Activated CD4-positive, alpha-beta T cell treated with anti-CD3 and anti-CD28 coated beads for 1 hour (primary cell): ENCODE measurements around the gene CHM.
"Not testable (repeated sequence)": the region's sequence is repeated elsewhere in the genome, so short reads cannot be mapped to it uniquely, and the experiment has no call there.

ENCODE experiments used
- DNase-seq: peaks from one replicate; pipeline ENCODE4 v3.0.0-alpha.2; 2020

The CHM gene, protein sequence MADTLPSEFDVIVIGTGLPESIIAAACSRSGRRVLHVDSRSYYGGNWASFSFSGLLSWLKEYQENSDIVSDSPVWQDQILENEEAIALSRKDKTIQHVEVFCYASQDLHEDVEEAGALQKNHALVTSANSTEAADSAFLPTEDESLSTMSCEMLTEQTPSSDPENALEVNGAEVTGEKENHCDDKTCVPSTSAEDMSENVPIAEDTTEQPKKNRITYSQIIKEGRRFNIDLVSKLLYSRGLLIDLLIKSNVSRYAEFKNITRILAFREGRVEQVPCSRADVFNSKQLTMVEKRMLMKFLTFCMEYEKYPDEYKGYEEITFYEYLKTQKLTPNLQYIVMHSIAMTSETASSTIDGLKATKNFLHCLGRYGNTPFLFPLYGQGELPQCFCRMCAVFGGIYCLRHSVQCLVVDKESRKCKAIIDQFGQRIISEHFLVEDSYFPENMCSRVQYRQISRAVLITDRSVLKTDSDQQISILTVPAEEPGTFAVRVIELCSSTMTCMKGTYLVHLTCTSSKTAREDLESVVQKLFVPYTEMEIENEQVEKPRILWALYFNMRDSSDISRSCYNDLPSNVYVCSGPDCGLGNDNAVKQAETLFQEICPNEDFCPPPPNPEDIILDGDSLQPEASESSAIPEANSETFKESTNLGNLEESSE

DNA sequence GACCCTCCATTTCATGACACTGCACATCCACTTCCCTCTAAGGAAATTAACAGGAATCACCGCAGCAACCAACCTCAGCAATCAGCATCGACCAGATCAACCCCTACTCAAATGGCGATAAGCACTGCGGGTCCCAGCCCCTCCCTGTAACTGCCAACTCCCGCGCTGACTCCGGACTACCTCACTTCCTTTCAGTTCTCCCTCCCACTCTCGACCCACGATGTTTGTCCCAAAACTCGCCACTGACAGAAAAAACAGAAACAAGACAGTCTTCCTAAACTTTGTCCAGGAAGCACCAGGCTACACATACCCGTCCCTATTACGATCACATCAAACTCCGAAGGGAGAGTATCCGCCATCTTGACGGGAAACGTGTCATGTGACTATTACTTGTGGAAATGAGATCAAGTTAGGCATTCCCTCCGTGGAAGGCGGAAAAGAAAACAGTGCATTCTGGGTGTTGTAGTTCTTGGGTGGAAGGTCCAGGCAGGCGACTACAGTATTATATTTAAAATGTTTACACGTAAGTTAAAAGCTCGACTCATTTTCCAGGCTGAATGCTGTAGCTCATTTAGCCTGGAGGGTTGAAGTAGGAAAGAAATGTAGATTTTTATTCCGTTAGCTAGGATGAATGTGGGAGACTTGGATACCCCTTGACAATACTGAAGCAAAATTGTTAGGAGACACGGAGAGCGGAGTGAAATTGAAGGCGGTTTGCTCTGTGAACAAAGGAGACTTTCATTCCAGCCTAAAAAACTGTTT, at the start of gene CHM:
Gene CHM (minus strand): TSS at position 385 of the 762 bp plus-strand sequence. CDS start 26 bp downstream, at position 359.
- peak; percentile 22 for DNase-seq

DNA sequence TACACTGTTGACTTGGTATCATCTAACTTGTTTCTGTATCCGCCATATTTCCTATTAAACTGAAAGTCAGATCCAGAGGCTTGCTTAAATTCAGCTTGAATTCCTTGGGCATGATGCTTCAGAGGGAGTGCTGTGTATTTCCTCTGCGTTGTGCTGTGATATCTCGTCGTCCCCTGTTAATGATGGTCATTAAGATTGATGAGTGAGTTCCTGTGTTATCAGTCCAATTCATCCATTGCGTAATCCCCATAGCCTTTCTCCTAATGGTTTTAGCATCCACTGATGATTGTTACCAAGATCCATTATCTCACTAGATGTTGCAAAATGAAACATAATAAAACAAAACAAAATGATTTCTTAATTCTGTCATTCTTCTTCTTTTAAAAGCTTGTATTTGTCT, 31.3 kb upstream of the CHM start:
- no peak for DNase-seq

DNA sequence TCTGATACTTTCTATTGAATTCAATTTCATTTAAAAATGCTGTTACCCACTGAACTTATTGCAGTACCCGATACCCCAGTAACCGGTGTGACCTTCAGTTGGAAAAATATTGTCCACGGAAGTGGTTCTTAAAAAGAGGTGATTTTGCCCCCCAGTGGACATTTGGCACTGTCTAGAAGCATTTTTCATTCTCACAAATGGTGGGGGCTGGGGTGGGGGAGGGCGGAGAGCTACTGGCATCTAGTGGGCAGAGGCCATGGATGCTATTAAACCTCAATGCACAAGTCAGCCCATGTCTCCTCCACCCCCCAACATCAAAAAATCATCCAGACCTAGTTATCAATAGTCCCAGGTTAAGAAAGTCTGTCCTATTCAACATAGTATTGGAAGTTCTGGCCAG, 19.6 kb upstream of the CHM start:
- no peak for DNase-seq

DNA sequence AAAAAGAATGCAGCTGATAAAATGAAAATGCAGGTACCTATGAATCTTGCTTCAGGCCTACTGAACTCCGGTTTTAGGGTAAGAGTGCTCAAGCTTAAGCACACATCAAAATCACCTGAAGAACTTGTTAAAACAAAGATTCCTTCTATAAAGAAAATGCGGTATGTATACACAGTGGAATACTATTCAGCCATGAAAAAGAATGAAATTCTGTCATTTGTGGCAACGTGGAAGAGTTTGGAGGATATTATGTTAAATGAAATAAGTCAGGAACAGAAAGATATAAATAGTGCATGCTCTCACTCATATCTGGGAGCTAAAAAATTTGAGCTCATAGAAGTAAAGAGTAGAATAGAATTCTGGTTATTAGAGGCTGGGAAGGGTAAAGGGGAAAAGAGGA, 14.0 kb upstream of the CHM start:
- no peak for DNase-seq

DNA sequence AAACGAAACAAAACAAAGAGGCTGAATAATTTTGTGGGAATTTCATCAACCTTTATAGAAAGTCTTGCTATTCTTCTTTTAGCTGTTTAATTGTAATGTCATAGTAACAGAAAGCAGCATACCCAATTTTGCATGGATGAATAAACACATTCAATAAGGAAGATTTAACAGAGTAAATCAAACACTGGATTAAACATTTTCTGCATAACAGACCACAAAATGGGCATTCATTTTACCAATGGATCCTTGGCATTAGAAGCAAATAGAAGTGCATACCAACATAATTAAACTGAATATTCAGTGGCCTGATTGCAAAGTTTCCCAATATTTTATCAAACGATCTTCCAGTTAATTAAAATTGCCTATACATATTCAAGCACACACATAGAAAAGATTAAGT, 4.4 kb upstream of the CHM start:
- no peak for DNase-seq

DNA sequence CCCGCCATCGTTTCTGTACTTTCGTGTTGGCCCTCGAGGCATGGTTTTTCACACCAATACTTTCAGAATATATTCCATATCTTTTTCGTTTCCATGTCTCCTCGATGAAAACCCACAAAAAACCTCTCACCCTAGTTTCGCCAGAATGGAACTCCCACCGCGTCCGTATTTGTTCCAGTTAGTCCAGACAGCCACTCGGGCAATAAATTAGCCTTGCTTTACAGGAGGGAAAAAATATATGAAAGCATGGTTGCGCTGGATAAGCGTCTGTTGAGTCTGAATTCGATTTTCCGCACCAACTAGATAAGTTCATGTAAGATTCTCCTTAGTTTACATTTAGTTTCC, 550 bp upstream of the CHM start:
- DNase-seq: no peak

DNA sequence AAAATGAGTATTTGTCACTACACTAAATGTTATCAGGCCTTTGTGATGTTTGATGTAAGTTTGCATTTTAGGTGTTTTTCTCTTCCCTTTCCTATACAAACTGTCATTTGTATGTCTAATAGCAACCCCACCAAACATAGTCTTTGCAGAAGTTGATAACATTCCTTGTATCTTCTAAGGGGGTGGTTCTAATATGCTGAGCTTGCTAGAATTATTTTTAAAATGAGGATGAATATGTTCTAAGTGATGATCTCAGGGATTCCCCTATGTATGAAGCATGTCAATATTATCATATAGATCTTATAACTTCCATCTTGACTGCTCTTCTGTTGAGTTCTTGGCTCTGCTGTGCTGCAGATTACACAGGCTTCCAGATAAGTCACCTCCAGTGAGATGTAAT, 3.1 kb downstream of the CHM start:
- DNase-seq: no peak

DNA sequence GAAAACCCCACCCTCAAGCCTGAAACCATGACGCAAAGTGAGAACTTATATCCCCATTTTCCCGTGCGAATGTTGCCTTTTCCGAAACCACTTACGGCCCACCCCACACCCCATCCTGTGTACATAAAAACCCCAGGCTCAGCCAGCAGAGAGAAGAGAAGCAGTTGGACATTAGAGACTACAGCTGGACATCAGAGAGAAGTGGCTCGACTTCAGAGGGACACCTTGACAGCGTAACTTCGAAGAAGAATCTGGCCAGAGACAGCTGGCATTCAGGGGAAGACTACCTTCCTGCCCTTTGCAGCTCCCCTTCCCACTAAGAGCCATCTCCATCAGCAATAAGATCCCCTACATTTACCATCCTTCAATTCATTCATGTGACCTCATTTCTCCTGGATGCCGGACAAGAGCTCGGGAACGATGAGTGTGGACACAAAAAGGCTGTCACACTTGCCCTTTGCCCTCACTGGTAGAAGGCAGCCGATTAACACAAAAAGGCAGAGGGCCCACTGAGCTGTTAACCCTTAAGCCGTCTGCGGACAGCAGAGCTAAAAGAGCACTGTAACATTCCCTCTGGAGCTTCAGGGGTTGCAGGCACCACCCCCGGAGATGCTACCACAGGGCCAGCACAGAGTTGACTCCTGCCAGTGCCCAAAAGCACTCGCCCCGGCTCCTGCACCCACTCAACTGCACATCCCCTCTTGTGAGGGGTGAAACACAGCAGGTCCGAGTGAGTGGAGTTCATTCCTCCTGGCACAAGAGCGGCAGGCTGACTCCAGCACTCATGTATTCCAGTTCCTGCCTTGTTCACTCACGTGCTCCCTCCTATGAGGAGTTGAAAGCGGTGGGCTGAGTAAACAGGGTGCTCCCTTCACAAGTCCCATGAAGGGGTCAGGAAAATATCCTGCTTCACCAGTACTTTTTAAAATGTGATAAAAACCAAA, 7.5 kb downstream of the CHM start:
- DNase-seq: no peak

DNA sequence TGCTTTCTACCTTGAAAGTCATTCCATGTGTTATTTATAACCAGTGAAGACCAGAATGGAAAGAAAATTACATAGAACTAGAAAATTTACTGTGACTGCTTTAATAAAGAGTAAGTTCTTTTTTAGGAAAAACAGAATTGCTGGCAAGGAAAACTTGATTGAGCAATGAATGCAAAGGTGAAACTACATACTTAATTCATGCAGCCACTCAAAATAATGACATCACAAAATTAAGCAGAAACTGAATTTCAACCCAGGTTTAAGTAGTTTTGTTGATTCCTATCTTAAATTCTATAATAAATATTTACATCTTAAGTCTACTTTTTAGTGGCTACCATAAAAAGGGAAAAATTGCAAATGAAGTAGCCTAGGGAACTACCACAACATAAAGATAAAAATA, 14.0 kb downstream of the CHM start:
- DNase-seq: no peak

DNA sequence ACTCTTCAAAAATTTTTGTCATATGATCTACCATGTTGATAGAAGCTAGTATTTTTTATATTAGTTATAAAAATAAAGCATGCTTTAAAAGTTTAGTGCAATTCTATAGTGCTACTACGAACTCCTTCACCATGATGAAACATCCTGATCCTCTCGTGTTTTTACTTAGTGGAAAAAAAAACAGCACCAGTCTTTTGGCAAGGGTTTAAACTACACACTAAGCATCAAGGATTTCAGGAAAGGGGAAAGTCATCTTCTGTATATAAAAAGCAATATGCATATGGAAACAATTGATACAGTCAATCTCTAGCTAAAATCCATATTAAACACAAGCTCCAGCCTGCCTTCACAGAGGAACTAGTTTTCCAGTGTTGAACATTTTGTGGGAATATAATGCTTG, 18.7 kb downstream of the CHM start:
- DNase-seq: no peak

DNA sequence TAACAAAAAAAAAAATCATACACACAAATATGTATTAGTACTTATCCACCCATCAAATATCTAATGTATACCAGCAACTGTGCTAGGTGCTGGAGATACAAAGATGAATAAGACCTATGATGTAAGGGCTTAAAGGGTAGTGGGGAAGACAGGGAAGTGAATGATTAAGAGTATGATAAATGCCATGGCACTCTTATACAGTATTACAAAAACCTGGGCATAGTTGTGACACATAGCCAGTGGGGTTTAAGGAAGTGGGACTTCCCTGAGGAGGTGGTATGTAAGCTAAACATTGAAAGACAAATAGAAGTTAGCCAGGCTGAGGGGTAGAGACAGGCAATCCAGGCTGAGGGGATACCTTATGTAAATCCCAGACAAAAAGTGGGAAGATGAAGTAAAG, 23.5 kb downstream of the CHM start:
- DNase-seq: no peak

DNA sequence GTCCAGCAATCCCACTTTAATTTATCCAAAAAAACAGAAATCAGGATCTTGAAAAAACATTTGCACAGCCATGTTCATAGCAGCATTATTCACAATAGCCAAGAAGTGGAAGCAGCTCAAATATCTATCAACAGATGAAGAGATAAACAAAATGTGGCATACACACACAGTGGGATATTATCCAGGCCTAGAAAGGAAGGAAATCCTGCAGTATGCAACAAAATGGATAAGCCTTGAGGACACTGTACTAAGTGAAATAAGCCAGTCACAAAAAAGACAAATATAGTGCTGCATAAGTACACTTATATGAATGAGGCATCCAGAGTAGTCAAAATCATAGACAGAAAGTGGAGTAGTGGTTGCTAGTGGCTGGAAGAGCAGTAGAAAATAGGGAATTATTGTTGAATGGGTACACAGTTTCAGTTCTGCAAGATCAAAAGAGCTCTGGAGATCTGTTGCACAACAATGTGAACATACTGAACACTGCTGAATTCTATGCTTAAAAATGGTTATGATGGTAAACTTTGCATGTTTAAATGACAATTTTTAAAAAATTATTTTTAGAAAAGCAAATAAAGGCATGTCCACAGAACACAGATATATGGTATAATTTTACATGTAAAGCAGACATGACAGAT, 25.6 kb downstream of the CHM start:
- DNase-seq: no peak

DNA sequence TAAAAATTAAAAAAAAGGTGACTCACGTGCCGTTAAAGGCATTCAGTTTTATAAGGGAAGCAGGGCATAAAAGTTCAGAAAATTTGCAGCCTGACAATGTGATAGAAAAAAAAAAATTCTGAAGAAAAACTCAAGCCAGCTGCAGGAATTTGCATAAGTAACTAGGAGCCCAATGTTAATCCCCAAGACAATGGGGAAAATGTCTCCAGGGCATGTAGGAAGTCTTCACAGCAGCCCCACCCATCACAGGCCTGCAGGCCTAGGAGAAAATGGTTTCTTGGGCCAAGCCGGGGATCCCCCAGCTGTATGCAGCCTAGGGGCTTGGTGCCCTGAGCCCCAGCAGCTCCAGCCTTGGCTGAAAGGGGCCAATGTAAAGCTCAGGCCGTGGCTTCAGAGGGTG, 31.2 kb downstream of the CHM start:
- DNase-seq: no peak

DNA sequence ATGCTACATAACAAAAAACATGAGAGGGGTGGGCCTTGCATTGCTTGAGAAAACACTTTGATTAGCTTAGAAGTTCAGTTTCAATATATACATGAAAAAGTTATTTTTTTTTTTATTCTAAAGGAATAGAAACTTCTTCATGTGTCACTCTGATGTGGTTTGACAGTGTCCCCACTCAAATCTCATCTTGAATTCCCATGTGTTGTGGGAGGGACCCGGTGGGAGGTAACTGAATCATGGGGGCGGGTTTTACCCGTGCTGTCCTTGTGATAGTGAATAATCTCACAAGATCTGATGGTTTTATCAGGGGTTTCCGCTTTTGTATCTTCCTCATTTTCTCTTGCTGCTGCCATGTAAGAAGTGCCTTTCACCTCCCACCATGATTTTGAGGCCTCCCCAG, 32.4 kb downstream of the CHM start:
- DNase-seq: not testable (repeated sequence)

DNA sequence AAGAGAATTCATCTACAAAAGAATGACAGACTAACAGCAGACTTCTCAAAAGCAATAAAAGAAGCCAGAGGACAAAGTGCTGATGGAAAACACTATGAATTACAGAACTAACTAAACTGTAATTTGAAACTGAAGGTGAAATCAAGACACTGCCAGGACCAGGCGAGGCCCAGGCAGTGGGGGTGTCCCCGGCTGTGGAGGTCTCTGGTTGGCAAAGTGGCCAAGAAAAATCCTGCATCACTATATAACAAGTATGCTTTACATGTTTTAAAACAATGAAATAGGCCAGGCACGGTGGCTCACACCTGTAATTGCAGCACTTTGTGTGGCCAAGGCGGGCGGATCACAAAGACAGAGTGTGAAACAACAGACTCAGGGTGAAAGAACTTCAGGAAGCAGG, 32.9 kb downstream of the CHM start:
- no peak for DNase-seq

DNA sequence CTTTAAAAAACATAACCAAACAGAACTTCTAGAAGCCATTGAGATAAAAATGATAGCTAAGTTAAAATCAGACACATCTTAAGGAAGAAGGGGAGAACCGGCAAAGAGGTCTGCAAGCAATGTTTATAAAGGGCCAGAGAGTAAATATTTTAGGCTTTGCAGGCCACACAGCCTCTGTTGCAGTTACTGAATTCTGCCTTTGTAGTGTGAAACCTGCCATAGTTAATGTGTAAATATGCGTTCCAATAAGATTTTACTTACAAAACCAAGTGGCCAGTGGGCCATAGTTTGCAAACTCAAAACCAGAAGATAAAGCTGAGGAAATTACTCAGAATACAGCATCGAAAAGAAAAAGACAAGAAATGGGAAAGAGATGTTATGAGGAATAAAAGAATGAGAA, 33.6 kb downstream of the CHM start:
- DNase-seq: no peak

DNA sequence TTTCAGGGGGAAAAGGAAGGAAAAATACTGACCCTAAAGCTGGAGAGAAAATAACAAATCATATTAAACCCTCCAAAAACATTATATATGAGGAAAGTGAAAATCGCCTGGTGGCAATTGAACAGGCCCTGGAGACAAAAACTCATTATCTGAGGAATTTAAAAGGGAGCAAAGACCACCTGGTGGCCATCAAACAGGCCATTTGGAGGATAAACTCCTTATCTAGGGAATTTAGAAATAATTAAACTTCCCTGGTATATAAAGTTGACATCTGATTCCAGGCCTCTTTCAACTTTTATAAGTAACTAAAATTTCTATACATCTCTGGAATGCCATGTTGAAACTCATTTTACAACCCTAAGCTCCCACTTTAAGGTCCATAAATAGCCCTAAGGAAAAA, 35.2 kb downstream of the CHM start:
- no peak for DNase-seq

DNA sequence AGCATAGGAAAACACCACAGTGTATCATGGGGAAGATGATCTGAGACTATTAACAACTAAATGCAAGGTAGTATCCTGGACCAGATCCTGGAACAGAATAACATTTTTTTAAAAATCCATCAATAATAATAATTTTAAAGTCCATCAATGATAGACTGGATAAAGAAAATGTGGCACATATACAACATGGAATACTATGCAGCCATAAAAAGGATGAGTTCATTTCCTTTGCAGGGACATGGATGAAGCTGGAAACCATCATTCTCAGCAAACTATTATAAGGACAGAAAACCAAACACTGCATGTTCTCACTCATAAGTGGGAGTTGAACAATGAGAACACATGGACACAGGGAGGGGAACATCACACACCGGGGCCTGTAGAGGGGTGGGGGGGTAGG, 37.6 kb downstream of the CHM start:
- DNase-seq: not testable (repeated sequence)

DNA sequence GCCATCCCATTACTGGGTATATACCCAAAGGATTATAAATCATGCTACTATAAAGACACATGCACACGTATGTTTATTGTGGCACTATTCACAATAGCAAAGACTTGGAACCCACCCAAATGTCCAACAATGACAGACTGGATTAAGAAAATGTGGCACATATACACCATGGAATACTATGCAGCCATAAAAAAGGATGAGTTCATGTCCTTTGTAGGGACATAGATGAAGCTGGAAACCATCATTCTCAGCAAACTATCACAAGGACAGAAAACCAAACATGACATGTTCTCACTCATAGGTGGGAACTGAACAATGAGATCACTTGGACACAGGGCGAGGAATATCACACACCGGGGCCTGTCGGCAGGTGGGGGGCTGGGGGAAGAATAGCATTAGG, 39.5 kb downstream of the CHM start:
- not testable (repeated sequence) for DNase-seq

DNA sequence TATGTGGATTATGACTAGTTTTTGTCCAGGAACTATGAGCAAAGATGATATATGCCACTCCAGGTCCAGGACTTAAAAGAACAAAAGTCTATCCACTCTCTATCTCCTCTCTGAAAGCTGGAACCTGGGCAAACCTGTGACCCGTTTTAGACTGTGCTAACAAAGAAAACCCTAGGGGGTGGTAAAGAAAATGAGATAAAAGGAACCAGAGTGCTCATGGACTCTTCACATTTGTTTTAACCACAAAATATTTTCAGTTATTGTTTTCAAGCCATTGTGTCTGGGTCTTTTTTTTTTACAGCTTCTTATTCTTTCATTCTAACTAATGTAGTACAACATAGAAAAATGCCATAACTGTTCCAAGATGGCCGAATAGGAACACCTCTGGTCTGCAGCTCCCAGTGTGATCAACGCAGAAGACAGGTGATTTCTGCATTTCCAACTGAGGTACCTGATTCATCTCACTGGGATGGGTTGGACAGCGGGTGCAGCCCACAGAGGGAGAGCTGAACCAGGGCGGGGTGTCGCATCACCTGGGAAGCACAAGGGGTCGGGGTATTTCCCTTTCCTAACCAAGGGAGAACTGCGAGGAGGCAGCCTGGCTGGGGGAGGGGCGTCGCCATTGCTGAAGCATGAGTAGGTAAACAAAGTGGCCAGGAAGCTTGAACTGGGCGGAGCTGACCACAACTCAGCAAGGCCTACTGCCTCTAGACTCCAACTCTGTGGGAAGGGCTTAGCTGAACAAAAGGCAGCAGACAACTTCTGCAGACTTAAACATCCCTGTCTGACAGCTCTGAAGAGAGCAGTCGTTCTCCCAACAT, 45.1 kb downstream of the CHM start:
- no peak for DNase-seq

DNA sequence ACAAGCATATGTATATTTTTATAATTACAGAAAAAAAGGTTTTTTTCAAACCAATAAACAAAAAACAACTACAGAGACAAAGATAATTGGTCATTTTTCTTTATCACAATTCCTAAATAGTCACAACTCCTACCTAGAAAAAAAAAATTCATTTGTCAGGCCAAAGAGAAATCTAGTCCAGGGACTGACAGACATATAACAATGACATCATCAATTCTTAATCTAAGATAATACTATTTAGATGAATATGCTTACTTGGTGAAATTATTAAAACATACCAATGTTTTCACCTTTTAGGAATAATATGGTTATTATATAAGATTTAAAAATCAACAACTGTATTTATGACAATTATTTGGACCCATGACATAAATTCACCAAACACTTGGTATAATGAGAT, 48.4 kb downstream of the CHM start:
- DNase-seq: no peak

DNA sequence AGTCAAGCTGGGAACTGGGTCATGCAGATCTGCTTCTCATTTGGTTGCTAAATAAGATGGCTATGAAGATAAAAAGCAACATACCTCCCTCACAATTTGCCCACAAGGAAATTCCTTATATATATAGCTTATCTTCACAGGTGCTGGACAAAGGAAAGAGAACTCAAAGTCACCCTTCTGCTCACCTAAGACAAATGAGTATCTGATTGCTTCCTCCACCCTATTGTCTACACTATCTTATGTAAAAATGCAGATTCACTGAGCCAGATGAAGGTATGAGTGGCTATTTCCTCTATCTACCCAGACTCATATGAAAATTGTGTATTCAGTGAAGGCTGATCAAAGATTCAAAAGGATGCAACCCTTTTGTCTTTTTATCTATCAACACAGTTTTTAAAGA, 50.8 kb downstream of the CHM start:
- DNase-seq: no peak
